Fibroblast of skin of back (primary cell): ENCODE results near the gene CATSPERD.
"Not testable (repeated sequence)": the region's sequence is repeated elsewhere in the genome, so short reads cannot be mapped to it uniquely, and the experiment has no call there.

Source experiments
- DNase-seq: peaks from one replicate; pipeline ENCODE4 v3.0.0-alpha.2; 2013

The CATSPERD gene

GRCh38 chr19:5698635-5699422, 21.6 kb upstream of the CATSPERD start:
- no peak for DNase-seq

GRCh38 chr19:5700455-5701092, 19.9 kb upstream of the CATSPERD start:
- DNase-seq, result no peak

GRCh38 chr19:5702053-5702410, 18.4 kb upstream of the CATSPERD start:
- DNase-seq, result not testable (repeated sequence)

GRCh38 chr19:5703819-5704818, 16.3 kb upstream of the CATSPERD start:
- no peak for DNase-seq

GRCh38 chr19:5705552-5705951, 14.9 kb upstream of the CATSPERD start:
- no peak for DNase-seq

GRCh38 chr19:5706876-5707573, 13.4 kb upstream of the CATSPERD start:
- no peak for DNase-seq

GRCh38 chr19:5707576-5708575, 12.6 kb upstream of the CATSPERD start:
- DNase-seq, result no peak

- no peak for DNase-seq
Observed at GRCh38 chr19:5711025-5711424, 9.4 kb upstream of the CATSPERD start.

GRCh38 chr19:5711713-5712161, 8.7 kb upstream of the CATSPERD start:
- DNase-seq, result no peak

- DNase-seq, result no peak
Observed at GRCh38 chr19:5713228-5713627, 7.2 kb upstream of the CATSPERD start.

GRCh38 chr19:5714816-5715215, 5.6 kb upstream of the CATSPERD start:
- no peak for DNase-seq

GRCh38 chr19:5717215-5717935, 3.1 kb upstream of the CATSPERD start:
- DNase-seq, result no peak

GRCh38 chr19:5718037-5718578, 2.3 kb upstream of the CATSPERD start:
- peak; percentile 69 for DNase-seq

GRCh38 chr19:5718579-5719273, 1.7 kb upstream of the CATSPERD start:
- peak; percentile 92 for DNase-seq

- no peak for DNase-seq
Observed at GRCh38 chr19:5719274-5719960, 1.0 kb upstream of the CATSPERD start.

- DNase-seq, result no peak
Observed at GRCh38 chr19:5727453-5728050, 7.1 kb downstream of the CATSPERD start.

GRCh38 chr19:5733172-5733571, 12.7 kb downstream of the CATSPERD start:
- DNase-seq, result not testable (repeated sequence)

- no peak for DNase-seq
Observed at GRCh38 chr19:5738423-5738822, 18.0 kb downstream of the CATSPERD start.
